Measurements from ENCODE around the gene LUC7L.

LUC7L gene

DNA sequence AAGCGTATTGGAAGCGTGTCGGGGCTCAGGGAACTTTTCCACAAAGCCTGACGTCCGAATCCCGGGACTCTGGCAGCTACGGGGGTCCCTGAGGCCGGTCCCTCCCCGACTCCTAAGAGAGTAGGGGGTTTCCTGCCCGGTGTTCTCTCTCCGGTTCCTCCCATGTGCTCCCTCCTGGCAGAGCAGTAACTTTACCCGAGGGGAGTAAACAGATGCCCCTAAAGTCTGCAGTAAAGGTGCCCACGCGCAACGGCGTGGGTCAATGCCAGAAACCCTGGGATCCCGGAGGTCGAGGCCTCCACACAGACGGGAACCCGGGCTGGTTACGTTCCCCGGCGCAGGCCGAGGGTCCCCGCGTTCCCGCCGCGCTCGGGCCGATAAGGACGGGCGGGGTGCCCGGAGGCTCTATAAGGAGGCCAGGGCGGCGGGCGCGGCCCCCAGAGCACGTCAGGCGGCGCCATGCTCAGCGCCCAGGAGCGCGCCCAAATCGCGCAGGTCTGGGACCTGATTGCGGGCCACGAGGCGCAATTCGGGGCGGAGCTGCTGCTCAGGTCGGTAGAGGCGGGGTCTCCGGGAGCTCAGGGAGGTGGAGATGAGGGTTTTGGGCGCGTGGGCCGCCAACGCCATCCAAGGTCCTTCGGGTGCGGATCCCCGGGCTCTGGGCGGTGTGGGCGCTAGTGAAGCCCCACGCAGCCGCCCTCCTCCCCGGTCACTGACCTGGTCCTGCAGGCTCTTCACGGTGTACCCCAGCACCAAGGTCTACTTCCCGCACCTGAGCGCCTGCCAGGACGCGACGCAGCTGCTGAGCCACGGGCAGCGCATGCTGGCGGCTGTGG lies 63.5 kb downstream of the LUC7L start, which contains the start of gene HBM:
Gene HBM (plus strand): TSS at position 440 of the 836 bp plus-strand sequence. CDS start 20 bp downstream, at position 460.
- TF ChIP-seq TAF1 (IDR thresholded peaks at IDR 0.05; ENCODE audit: borderline replicate concordance, insufficient read depth, low read length) (no peak), FOXP2 (optimal IDR thresholded peaks at IDR 0.05; ENCODE audit: borderline replicate concordance, extremely low read depth, extremely low read length, insufficient read depth) (no peak), REST (IDR thresholded peaks at IDR 0.05; ENCODE audit: insufficient read depth in 1 of 2, low read depth in 2 of 2, low read length in 2 of 2) (no peak)

- TF ChIP-seq POLR2AphosphoS5 (IDR thresholded peaks at IDR 0.05; ENCODE audit: low read depth, low read length) (no peak), SIN3A (IDR thresholded peaks at IDR 0.05; ENCODE audit: borderline replicate concordance, insufficient read depth, low read length) (no peak), REST (IDR thresholded peaks at IDR 0.05; ENCODE audit: insufficient read depth in 1 of 2, low read depth in 2 of 2, low read length in 2 of 2) (no peak), TAF1 (IDR thresholded peaks at IDR 0.05; ENCODE audit: borderline replicate concordance, insufficient read depth, low read length) (no peak), FOXP2 (optimal IDR thresholded peaks at IDR 0.05; ENCODE audit: borderline replicate concordance, extremely low read depth, extremely low read length, insufficient read depth) (no peak)
Observed at GRCh38 chr16:164827-165538, 64.3 kb downstream of the LUC7L start.

- TF ChIP-seq SIN3A (IDR thresholded peaks at IDR 0.05; ENCODE audit: borderline replicate concordance, insufficient read depth, low read length) (no peak), TAF1 (IDR thresholded peaks at IDR 0.05; ENCODE audit: borderline replicate concordance, insufficient read depth, low read length) (no peak), POLR2AphosphoS5 (IDR thresholded peaks at IDR 0.05; ENCODE audit: low read depth, low read length) (no peak), FOXP2 (optimal IDR thresholded peaks at IDR 0.05; ENCODE audit: borderline replicate concordance, extremely low read depth, extremely low read length, insufficient read depth) (no peak), REST (IDR thresholded peaks at IDR 0.05; ENCODE audit: insufficient read depth in 1 of 2, low read depth in 2 of 2, low read length in 2 of 2) (no peak)
Observed at GRCh38 chr16:162271-162991, 66.8 kb downstream of the LUC7L start.

DNA sequence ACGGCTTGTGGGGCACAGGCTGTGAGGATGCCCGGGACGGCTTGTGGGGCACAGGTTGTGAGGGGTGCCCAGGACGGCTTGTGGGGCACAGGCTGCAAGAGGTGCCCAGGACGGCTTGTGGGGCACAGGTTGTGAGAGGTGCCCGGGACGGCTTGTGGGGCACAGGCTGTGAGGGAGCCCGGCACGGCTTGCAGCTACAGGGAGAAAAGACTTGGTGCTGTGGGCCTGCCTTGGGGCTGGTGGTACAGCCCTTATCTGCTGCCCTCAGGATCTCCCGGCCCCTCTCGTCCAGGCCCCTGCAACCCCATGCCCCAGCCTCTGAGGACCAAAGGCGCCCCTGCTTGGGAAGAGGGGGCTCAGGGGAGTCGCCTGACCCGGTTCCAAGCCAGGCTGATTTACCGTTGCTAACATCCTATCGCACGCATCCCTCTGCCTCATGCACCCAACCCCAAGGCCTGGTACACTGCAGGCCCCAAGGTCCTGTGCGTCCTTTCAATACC lies 68.5 kb downstream of the LUC7L start:
- TF ChIP-seq TAF1 (IDR thresholded peaks at IDR 0.05; ENCODE audit: borderline replicate concordance, insufficient read depth, low read length) (no peak), POLR2AphosphoS5 (IDR thresholded peaks at IDR 0.05; ENCODE audit: low read depth, low read length) (no peak), REST (IDR thresholded peaks at IDR 0.05; ENCODE audit: insufficient read depth in 1 of 2, low read depth in 2 of 2, low read length in 2 of 2) (no peak), SIN3A (IDR thresholded peaks at IDR 0.05; ENCODE audit: borderline replicate concordance, insufficient read depth, low read length) (no peak), FOXP2 (optimal IDR thresholded peaks at IDR 0.05; ENCODE audit: borderline replicate concordance, extremely low read depth, extremely low read length, insufficient read depth) (no peak)
